B cell (primary cell): ENCODE results near the gene SLC25A21. TPM values are rescaled to one million over a fixed set of nuclear protein-coding genes. Genes with fewer than 3 reads are reported as not detected.

ENCODE experiments used
- ATAC-seq: fragments of 200-7000 bp; cut with Tn5 transposase; one replicate; pipeline ENCODE4 v1.10.0; 2021; ENCODE audit warnings: low read depth, mild to moderate bottlenecking, moderate number of reproducible peaks, moderate library complexity
- CTCF ChIA-PET: fragments of 350-600 bp; sonication (Branson Sonifier 250); formaldehyde crosslinking; loops from one replicate; lab custom pipeline; 2021; ENCODE audit warnings: antibody characterized with exemption, inconsistent platforms; lab: Charles Lee
- POLR2A ChIA-PET: fragments of 350-600 bp; sonication (Branson Sonifier 250); formaldehyde crosslinking; loops from one replicate; lab custom pipeline; 2021; ENCODE audit warnings: antibody characterized with exemption; lab: Charles Lee
- DNase-seq: peaks from one replicate; pipeline ENCODE4 v3.0.0; 2013
- H2AFZ ChIP-seq: 2 replicates; pipeline ENCODE4 v1.6.1; 2012; ENCODE audit warnings: mild to moderate bottlenecking, low read depth, low read length; ENCODE audit not compliant: insufficient read depth, poor library complexity, severe bottlenecking
- H3K27ac ChIP-seq, 2 donors: 1 replicate in 1 of 2; 2 replicates in 1 of 2; pipeline ENCODE4 v1.5.1; 2012 to 2013; ENCODE audit warnings: low read length in 2 of 2, mild to moderate bottlenecking in 2 of 2, moderate library complexity in 1 of 2
- H3K27me3 ChIP-seq, 4 experiments: fragments of 200-600 bp in 1 of 4; sonication (generic) in 1 of 4; replicated peaks in 1 of 4; 1 replicate in 2 of 4; 2 replicates in 2 of 4; pipeline versions ENCODE4 v1.6.1 to v1.7.0; 2013 to 2016; ENCODE audit warnings: low read length in 3 of 4, mild to moderate bottlenecking in 2 of 4, mixed read lengths in 1 of 4, moderate library complexity in 1 of 4; ENCODE audit not compliant: insufficient read depth in 4 of 4, control insufficient read depth in 3 of 4; ENCODE audit errors: control extremely low read depth in 1 of 4
- H3K36me3 ChIP-seq, 2 experiments: replicated peaks in 1 of 2; 1 replicate in 1 of 2; 2 replicates in 1 of 2; pipeline versions ENCODE4 v1.6.1 to v1.7.1; 2013; ENCODE audit warnings: low read length in 1 of 2; ENCODE audit not compliant: insufficient read depth in 2 of 2, control insufficient read depth in 1 of 2; ENCODE audit errors: control extremely low read depth in 1 of 2, extremely low read depth in 1 of 2
- H3K4me1 ChIP-seq, 2 donors: fragments of 200-600 bp in 1 of 2; sonication (generic) in 1 of 2; 1 replicate in 1 of 2; 2 replicates in 1 of 2; pipeline versions ENCODE4 v1.5.1 to v1.6.1; 2013 to 2017; ENCODE audit warnings: low read length in 2 of 2; ENCODE audit not compliant: control insufficient read depth in 2 of 2, insufficient read depth in 2 of 2
- H3K4me2 ChIP-seq: replicated peaks from 2 replicates; pipeline ENCODE3; 2012; ENCODE audit warnings: mild to moderate bottlenecking, low read depth, low read length; ENCODE audit not compliant: poor library complexity, severe bottlenecking
- H3K4me3 ChIP-seq, 5 experiments: fragments of 200-600 bp in 1 of 5; sonication (generic) in 1 of 5; 1 replicate in 3 of 5; 2 replicates in 2 of 5; pipeline versions ENCODE4 v1.5.1 to v1.7.0; 2011 to 2016; ENCODE audit warnings: low read length in 4 of 5, mild to moderate bottlenecking in 4 of 5, low read depth in 2 of 5, control low read depth in 1 of 5, moderate library complexity in 1 of 5; ENCODE audit not compliant: insufficient read depth in 1 of 5; ENCODE audit errors: control extremely low read depth in 1 of 5, extremely low read depth in 1 of 5
- H3K79me2 ChIP-seq: fragments of 200-600 bp; sonication (generic); one replicate; pipeline ENCODE4 v1.6.0; 2016; ENCODE audit warnings: low read length; ENCODE audit not compliant: control insufficient read depth, insufficient read depth
- H3K9ac ChIP-seq: fragments of 200-600 bp; sonication (generic); 2 replicates; pipeline ENCODE4 v1.6.1; 2017; ENCODE audit warnings: mild to moderate bottlenecking, low read length, moderate library complexity
- H3K9me3 ChIP-seq, 3 donors: one replicate each; pipeline versions ENCODE4 v1.6.1 to v1.7.1; 2013; ENCODE audit warnings: low read length in 2 of 3; ENCODE audit not compliant: control insufficient read depth in 2 of 3, insufficient read depth in 1 of 3; ENCODE audit errors: control extremely low read depth in 1 of 3
- H4K20me1 ChIP-seq: 2 replicates; pipeline ENCODE4 v1.6.0; 2012; ENCODE audit warnings: mild to moderate bottlenecking, low read length; ENCODE audit not compliant: insufficient read depth, control insufficient read depth, poor library complexity, severe bottlenecking
- H3K27ac Mint-ChIP-seq: one replicate; pipeline ENCODE4 v1.8.0; 2021; ENCODE audit warnings: mixed read lengths
- H3K27me3 Mint-ChIP-seq: one replicate; pipeline ENCODE4 v1.8.0; 2021; ENCODE audit warnings: mixed read lengths
- H3K4me1 Mint-ChIP-seq: one replicate; pipeline ENCODE4 v1.8.0; 2021; ENCODE audit warnings: mixed read lengths
- H3K4me3 Mint-ChIP-seq: one replicate; pipeline ENCODE4 v1.8.0; 2021; ENCODE audit warnings: mixed read lengths
- H3K9me3 Mint-ChIP-seq: one replicate; pipeline ENCODE4 v1.8.0; 2022; ENCODE audit warnings: mixed read lengths; ENCODE audit not compliant: insufficient read depth
- EZH2 ChIP-seq: IDR thresholded peaks from 2 replicates; pipeline ENCODE4 v1.6.1; 2012; ENCODE audit warnings: borderline replicate concordance, low read depth, mild to moderate bottlenecking, moderate library complexity, low read length; ENCODE audit not compliant: insufficient read depth, poor library complexity, severe bottlenecking
- WGBS: methylation state at CpG from one replicate; pipeline ENCODE4 v1.1.5; 2013; ENCODE audit warnings: missing lambda C conversion rate; ENCODE audit not compliant: insufficient coverage; 5-methylcytosine and 5-hydroxymethylcytosine counted together
- intact Hi-C: fragments of 100-400 bp; cut with micrococcal nuclease; formaldehyde crosslinking; loops from one replicate; pipeline ENCODE4 v1.10.0; 2022
- polyA plus RNA-seq: library from polyadenylated mRNA; depleted of rRNA; stranded (reverse); fragments of >200 nt; gene quantifications from 2 replicates; pipeline ENCODE4 v1.2.3, GENCODE V29; 2012
- total RNA-seq, 2 donors: library from RNA; stranded (reverse); fragments of 120-200 nt in 1 of 2; gene quantifications; 1 replicate in 1 of 2; 2 replicates in 1 of 2; pipeline versions ENCODE4 v1.2.3 to v1.2.4, GENCODE V29; 2013 to 2022
- TF ChIP-seq, protein P1 (sequence below): fragments of 200-600 bp; IDR thresholded peaks from one replicate; pipeline ENCODE4 v1.8.0; 2022; ENCODE audit warnings: antibody characterized with exemption, mild to moderate bottlenecking

SLC25A21 gene
- total and polyA plus RNA-seq, 2 donors (not counting 1 experiment from before 2014, with no cell fraction given) = not detected

DNA sequence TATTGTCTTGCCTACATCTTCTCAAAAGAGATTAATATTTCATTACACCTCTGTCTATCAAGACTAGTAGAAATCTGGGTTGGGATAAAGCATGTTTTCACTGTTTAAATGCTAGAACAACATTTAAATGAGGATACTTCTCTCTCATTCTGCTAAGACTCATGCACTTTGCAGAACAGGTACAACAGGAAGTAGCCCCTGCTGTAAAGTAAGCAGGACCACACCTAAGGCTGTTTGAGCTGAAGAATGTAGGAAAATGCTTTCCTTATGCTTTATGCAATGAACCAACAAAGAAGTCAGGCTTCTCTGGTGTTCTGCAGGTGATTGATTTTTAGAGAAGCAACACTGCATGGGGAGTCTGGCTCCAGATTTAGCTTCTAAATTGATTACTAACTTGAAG is 421.3 kb downstream of the SLC25A21 start:
- ATAC-seq = no peak
- DNase-seq = no peak
- Histone ChIP-seq H4K20me1 (no peaks in the 10 kb centered on the region), H3K4me1 (no peaks in the 10 kb centered on the region), H3K79me2 (no peaks in the 10 kb centered on the region), H3K4me3 (no peak overlapping the region), H3K27ac (no peak overlapping the region), H3K4me2 (no peak overlapping the region), H3K9me3 (peaks cover 0 to 2% (median 0%) of the 10 kb centered on the region in 3 donors), H2AFZ (no peak overlapping the region), H3K36me3 (no peaks in the 10 kb centered on the region), H3K27me3 (no peaks in the 10 kb centered on the region), H3K9ac (no peak overlapping the region)
- peaks cover 4% of the 10 kb centered on the region for H3K9me3 Mint-ChIP-seq
- TF ChIP-seq, protein P1, sequence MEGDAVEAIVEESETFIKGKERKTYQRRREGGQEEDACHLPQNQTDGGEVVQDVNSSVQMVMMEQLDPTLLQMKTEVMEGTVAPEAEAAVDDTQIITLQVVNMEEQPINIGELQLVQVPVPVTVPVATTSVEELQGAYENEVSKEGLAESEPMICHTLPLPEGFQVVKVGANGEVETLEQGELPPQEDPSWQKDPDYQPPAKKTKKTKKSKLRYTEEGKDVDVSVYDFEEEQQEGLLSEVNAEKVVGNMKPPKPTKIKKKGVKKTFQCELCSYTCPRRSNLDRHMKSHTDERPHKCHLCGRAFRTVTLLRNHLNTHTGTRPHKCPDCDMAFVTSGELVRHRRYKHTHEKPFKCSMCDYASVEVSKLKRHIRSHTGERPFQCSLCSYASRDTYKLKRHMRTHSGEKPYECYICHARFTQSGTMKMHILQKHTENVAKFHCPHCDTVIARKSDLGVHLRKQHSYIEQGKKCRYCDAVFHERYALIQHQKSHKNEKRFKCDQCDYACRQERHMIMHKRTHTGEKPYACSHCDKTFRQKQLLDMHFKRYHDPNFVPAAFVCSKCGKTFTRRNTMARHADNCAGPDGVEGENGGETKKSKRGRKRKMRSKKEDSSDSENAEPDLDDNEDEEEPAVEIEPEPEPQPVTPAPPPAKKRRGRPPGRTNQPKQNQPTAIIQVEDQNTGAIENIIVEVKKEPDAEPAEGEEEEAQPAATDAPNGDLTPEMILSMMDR = no peak
- TF ChIP-seq EZH2 = no peak
- intact Hi-C loops = no loop called here
- no peak overlapping the region for H3K4me3 Mint-ChIP-seq
- no peaks in the 10 kb centered on the region for H3K27me3 Mint-ChIP-seq
- no peak overlapping the region for H3K27ac Mint-ChIP-seq
- no peaks in the 10 kb centered on the region for H3K4me1 Mint-ChIP-seq
- ChIA-PET CTCF (no interaction called here), POLR2A (no interaction called here)

DNA sequence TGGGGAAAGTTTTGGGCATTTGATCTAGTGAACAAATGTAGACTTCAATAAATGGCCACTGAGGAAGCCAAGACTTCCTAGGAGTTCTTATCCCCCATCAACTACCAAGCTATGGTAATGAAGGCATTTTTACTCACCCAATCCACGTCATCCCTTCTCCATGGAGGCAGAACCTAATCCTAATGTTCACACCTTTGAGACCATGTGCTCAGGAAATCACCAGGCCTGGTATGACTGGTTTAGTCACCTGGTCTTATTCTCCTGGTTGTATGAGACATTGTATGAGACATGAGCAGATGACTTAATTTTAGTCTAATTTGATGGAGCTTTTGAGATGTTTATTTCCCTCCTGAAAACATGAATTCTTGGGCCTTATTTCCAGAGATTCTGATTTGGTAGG is 422.2 kb downstream of the SLC25A21 start:
- Histone ChIP-seq H3K27ac (no peak overlapping the region), H3K4me2 (no peak overlapping the region), H3K4me1 (no peaks in the 10 kb centered on the region), H3K9me3 (no peaks in the 10 kb centered on the region), H3K27me3 (no peaks in the 10 kb centered on the region), H3K4me3 (no peak overlapping the region), H2AFZ (no peak overlapping the region), H3K79me2 (no peaks in the 10 kb centered on the region), H4K20me1 (no peaks in the 10 kb centered on the region), H3K36me3 (no peaks in the 10 kb centered on the region), H3K9ac (no peak overlapping the region)
- POLR2A ChIA-PET = no interaction called here
- Mint-ChIP-seq H3K27ac (no peak overlapping the region), H3K4me1 (no peaks in the 10 kb centered on the region), H3K9me3 (peaks cover 4% of the 10 kb centered on the region), H3K4me3 (no peak overlapping the region), H3K27me3 (no peaks in the 10 kb centered on the region)
- TF ChIP-seq EZH2 = no peak
- TF ChIP-seq, protein P1 = no peak
- ATAC-seq (no peak), DNase-seq (no peak)
- intact Hi-C loops = no loop called here
- CTCF ChIA-PET = no interaction called here
- WGBS = 67% methylated on average over 1 of the region's 1 CpG
